CD14-positive monocyte (primary cell): ENCODE measurements around the gene NPR3. TPM values are rescaled to one million over a fixed set of nuclear protein-coding genes. Genes with fewer than 3 reads are reported as not detected.

Experiments
- DNase-seq, 3 donors: peaks; one replicate each; pipeline ENCODE4 v3.0.0-alpha.2; 2011 to 2022
- H2AFZ ChIP-seq: 2 replicates; pipeline ENCODE4 v1.6.0; 2012; ENCODE audit warnings: mild to moderate bottlenecking, low read depth, low read length, inconsistent platforms; ENCODE audit not compliant: insufficient read depth, poor library complexity, severe bottlenecking
- H3K27ac ChIP-seq, 2 donors: 1 replicate in 1 of 2; 2 replicates in 1 of 2; pipeline ENCODE4 v1.5.1; 2012 to 2013; ENCODE audit warnings: low read length in 2 of 2, control low read depth in 1 of 2, inconsistent platforms in 1 of 2, low read depth in 1 of 2, mild to moderate bottlenecking in 1 of 2
- H3K27me3 ChIP-seq, 2 donors: one replicate each; pipeline versions ENCODE4 v1.6.0 to v1.6.1; 2011 to 2013; ENCODE audit warnings: low read length in 2 of 2; ENCODE audit not compliant: control insufficient read depth in 2 of 2, insufficient read depth in 2 of 2
- H3K36me3 ChIP-seq, 2 donors: replicated peaks in 1 of 2; 1 replicate in 1 of 2; 2 replicates in 1 of 2; pipeline versions ENCODE4 v1.5.1 to v1.6.1; 2012 to 2013; ENCODE audit warnings: low read length in 2 of 2, control low read depth in 1 of 2, inconsistent platforms in 1 of 2, mild to moderate bottlenecking in 1 of 2; ENCODE audit not compliant: insufficient read depth in 2 of 2, control insufficient read depth in 1 of 2
- H3K4me1 ChIP-seq, 2 donors: 1 replicate in 1 of 2; 2 replicates in 1 of 2; pipeline versions ENCODE4 v1.5.1 to v1.6.1; 2012 to 2013; ENCODE audit warnings: low read length in 2 of 2, control low read depth in 1 of 2, inconsistent platforms in 1 of 2, mild to moderate bottlenecking in 1 of 2, moderate library complexity in 1 of 2; ENCODE audit not compliant: insufficient read depth in 2 of 2, control insufficient read depth in 1 of 2
- H3K4me2 ChIP-seq: replicated peaks from 2 replicates; pipeline ENCODE3; 2012; ENCODE audit warnings: low read length, moderate library complexity, mild to moderate bottlenecking; ENCODE audit not compliant: poor library complexity, severe bottlenecking; ENCODE audit errors: extremely low read depth
- H3K4me3 ChIP-seq, 3 experiments: fragments of 200-600 bp in 1 of 3; sonication (generic) in 1 of 3; replicated peaks in 1 of 3; 1 replicate in 2 of 3; 2 replicates in 1 of 3; pipeline ENCODE4 v1.5.1; 2011 to 2013; ENCODE audit warnings: low read length in 3 of 3, mild to moderate bottlenecking in 3 of 3, control low read depth in 2 of 3, low read depth in 2 of 3, inconsistent platforms in 1 of 3, moderate library complexity in 1 of 3
- H3K79me2 ChIP-seq: 2 replicates; pipeline ENCODE4 v1.6.0; 2012; ENCODE audit warnings: mild to moderate bottlenecking, control low read depth, inconsistent platforms, low read length, moderate library complexity; ENCODE audit not compliant: insufficient read depth
- H3K9ac ChIP-seq: 2 replicates; pipeline ENCODE4 v1.6.0; 2017; ENCODE audit warnings: low read length, mild to moderate bottlenecking; ENCODE audit not compliant: insufficient read depth, poor library complexity, severe bottlenecking
- H3K9me3 ChIP-seq, 2 donors: replicated peaks in 1 of 2; 1 replicate in 1 of 2; 2 replicates in 1 of 2; pipeline versions ENCODE4 v1.5.1 to v1.6.1; 2012 to 2013; ENCODE audit warnings: low read length in 2 of 2, control low read depth in 1 of 2; ENCODE audit not compliant: control insufficient read depth in 1 of 2, insufficient read depth in 1 of 2
- H4K20me1 ChIP-seq: 2 replicates; pipeline ENCODE4 v1.6.0; 2012; ENCODE audit warnings: mild to moderate bottlenecking, low read length, control low read depth, moderate library complexity; ENCODE audit not compliant: insufficient read depth
- H3K27ac Mint-ChIP-seq, 7 donors: one replicate each; pipeline ENCODE4 v1.8.0; 2020; ENCODE audit warnings: mild to moderate bottlenecking in 7 of 7, mixed read lengths in 7 of 7, moderate library complexity in 6 of 7, inconsistent platforms in 2 of 7
- H3K27me3 Mint-ChIP-seq, 3 donors: one replicate each; pipeline ENCODE4 v1.8.0; 2021 to 2022; ENCODE audit warnings: low read depth in 3 of 3, mild to moderate bottlenecking in 3 of 3, mixed read lengths in 3 of 3, moderate library complexity in 3 of 3, inconsistent platforms in 1 of 3
- H3K36me3 Mint-ChIP-seq, 2 donors: one replicate each; pipeline ENCODE4 v1.8.0; 2020; ENCODE audit warnings: mixed read lengths in 2 of 2, inconsistent platforms in 1 of 2, mild to moderate bottlenecking in 1 of 2
- H3K4me1 Mint-ChIP-seq: one replicate; pipeline ENCODE4 v1.8.0; 2020; ENCODE audit warnings: mild to moderate bottlenecking, mixed read lengths
- H3K4me3 Mint-ChIP-seq, 2 donors: one replicate each; pipeline ENCODE4 v1.8.0; 2020; ENCODE audit warnings: mild to moderate bottlenecking in 2 of 2, mixed read lengths in 2 of 2, moderate library complexity in 1 of 2
- H3K9me3 Mint-ChIP-seq, 7 donors: one replicate each; pipeline ENCODE4 v1.8.0; 2020 to 2022; ENCODE audit warnings: mixed read lengths in 7 of 7, mild to moderate bottlenecking in 6 of 7, moderate library complexity in 6 of 7, inconsistent platforms in 2 of 7
- WGBS: methylation state at CpG from one replicate; pipeline ENCODE4 v1.1.5; 2013; ENCODE audit warnings: missing lambda C conversion rate; ENCODE audit not compliant: insufficient coverage; 5-methylcytosine and 5-hydroxymethylcytosine counted together
- intact Hi-C, 2 donors: fragments of 100-400 bp; cut with micrococcal nuclease; formaldehyde crosslinking; loops; one replicate each; pipeline versions ENCODE4 v1.15.0 to v1.15.1; 2023
- polyA plus RNA-seq, 3 donors: library from polyadenylated mRNA; depleted of rRNA in 1 of 3; unstranded in 2 of 3; stranded (reverse) in 1 of 3; fragments of 300-500 nt in 2 of 3; fragments of >200 nt in 1 of 3; fragmentation: Illumina TruSeq in 2 of 3; gene quantifications; 1 replicate in 2 of 3; 2 replicates in 1 of 3; pipeline ENCODE4 v1.2.3, GENCODE V29; 2012 to 2021
- TF ChIP-seq, protein P1 (sequence below): fragments of 200-600 bp; IDR thresholded peaks from one replicate; pipeline ENCODE4 v1.8.0; 2022; ENCODE audit warnings: antibody characterized with exemption, mild to moderate bottlenecking

NPR3 gene
- polyA plus RNA-seq, 3 donors, result not detected

DNA sequence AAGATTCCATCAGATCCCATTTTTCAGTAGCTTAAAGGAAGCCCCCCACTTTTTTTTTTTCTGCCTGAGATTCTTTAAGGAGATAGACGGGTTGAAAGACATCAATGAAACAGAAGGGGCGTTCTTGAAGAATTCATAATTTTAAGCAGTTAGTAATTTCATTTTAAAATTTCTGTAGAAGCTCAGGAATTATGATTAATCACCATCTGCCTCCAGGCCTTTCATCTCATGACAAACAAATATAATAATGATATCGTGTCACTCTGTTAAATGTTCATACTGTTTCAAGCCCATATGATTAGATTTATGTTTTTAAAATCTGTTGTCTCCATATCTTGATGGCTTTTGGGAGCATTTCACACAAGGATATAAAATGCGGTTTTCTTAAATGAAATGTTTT lies 75.2 kb downstream of the NPR3 start:
- Histone ChIP-seq H4K20me1 (no peaks in the 10 kb centered on the region), H3K9me3 (no peaks in the 10 kb centered on the region), H3K4me2 (no peak overlapping the region), H3K79me2 (no peaks in the 10 kb centered on the region), H3K9ac (no peak overlapping the region), H3K4me3 (no peak overlapping the region), H3K4me1 (no peaks in the 10 kb centered on the region), H3K27me3 (no peaks in the 10 kb centered on the region), H3K36me3 (no peaks in the 10 kb centered on the region), H3K27ac (no peak overlapping the region), H2AFZ (no peak overlapping the region)
- Mint-ChIP-seq H3K36me3 (no peaks in the 10 kb centered on the region), H3K27ac (no peak overlapping the region), H3K27me3 (peaks cover 0 to 3% (median 0%) of the 10 kb centered on the region in 3 donors), H3K4me3 (no peak overlapping the region), H3K9me3 (peaks cover 0 to 8% (median 3%) of the 10 kb centered on the region in 7 donors), H3K4me1 (no peaks in the 10 kb centered on the region)
- intact Hi-C loops, result no loop called here
- TF ChIP-seq, protein P1, sequence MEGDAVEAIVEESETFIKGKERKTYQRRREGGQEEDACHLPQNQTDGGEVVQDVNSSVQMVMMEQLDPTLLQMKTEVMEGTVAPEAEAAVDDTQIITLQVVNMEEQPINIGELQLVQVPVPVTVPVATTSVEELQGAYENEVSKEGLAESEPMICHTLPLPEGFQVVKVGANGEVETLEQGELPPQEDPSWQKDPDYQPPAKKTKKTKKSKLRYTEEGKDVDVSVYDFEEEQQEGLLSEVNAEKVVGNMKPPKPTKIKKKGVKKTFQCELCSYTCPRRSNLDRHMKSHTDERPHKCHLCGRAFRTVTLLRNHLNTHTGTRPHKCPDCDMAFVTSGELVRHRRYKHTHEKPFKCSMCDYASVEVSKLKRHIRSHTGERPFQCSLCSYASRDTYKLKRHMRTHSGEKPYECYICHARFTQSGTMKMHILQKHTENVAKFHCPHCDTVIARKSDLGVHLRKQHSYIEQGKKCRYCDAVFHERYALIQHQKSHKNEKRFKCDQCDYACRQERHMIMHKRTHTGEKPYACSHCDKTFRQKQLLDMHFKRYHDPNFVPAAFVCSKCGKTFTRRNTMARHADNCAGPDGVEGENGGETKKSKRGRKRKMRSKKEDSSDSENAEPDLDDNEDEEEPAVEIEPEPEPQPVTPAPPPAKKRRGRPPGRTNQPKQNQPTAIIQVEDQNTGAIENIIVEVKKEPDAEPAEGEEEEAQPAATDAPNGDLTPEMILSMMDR, result no peak
- DNase-seq, result no peak
- WGBS, result no CpG with 5 or more reads among the region's 4 CpGs

DNA sequence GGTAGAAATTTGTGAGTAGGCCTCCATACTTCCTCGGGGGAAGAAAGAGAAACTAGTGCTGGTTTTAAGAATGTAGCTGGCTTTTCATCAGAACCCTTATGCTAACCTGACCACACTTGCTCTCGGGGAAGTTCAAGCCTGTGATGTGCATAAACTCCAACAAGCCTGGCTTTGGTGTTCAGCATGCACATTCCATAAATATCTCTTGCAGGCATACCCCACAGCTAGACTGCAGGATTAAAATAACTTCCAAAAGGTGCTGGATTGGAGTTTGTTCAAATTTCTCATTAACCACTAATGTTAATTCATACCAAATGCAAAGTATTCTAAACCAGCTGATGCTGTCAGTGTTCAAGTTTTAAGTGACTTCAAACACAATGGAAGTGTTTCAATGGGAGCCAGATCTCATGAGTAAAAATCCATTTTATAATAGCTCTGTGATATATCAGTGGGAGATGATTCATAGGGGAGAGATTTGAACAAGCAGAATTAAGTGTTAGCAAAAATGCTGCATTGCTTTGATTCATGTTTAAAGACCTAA lies 79.4 kb downstream of the NPR3 start:
- Histone ChIP-seq H3K4me3 (no peak overlapping the region), H3K9ac (no peak overlapping the region), H4K20me1 (no peaks in the 10 kb centered on the region), H2AFZ (no peak overlapping the region), H3K79me2 (no peaks in the 10 kb centered on the region), H3K27me3 (no peaks in the 10 kb centered on the region), H3K4me2 (no peak overlapping the region), H3K27ac (no peak overlapping the region), H3K9me3 (no peaks in the 10 kb centered on the region), H3K4me1 (no peaks in the 10 kb centered on the region), H3K36me3 (no peaks in the 10 kb centered on the region)
- DNase-seq, result no peak
- TF ChIP-seq, protein P1, result no peak
- Mint-ChIP-seq H3K4me1 (no peaks in the 10 kb centered on the region), H3K9me3 (peaks cover 0 to 4% (median 0%) of the 10 kb centered on the region in 7 donors), H3K27me3 (no peaks in the 10 kb centered on the region), H3K27ac (no peak overlapping the region), H3K4me3 (no peak overlapping the region), H3K36me3 (no peaks in the 10 kb centered on the region)
- intact Hi-C loops, result no loop called here
- WGBS, result 100% methylated on average over 1 of the region's 2 CpGs
